Left hindlimb (tissue), 1 donor: ENCODE results near the gene GNAZ.

Source experiments
- DNase-seq: peaks from one replicate; pipeline ENCODE4 v3.0.0-alpha.2; 2018

Gene GNAZ

DNA sequence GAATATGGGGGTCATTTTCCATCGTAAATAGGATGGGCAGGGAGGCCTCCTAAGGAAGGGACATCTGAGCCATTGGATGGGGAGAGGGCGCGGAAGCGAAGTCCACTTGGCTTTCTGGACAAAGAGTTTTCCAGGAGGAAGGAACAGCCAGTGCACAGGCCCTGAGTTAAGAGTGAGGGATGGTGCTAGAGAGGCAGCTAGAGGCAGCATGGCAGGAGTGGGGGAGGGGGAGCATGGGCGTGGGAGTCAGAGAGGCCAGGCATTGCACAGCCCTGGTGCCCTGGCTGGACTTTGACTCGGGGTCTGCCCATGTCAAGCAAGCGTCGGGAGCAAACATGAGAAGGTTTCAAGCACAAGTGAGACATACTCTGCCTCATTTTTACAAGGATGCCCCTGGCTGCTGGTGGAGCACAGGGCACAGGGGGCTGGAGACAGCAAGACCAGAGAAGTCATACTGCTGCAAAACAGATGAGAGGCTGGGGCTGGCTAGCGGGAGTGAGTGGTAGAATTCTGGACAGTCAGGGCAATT, 9.0 kb downstream of the GNAZ start:
- DNase-seq = no peak

DNA sequence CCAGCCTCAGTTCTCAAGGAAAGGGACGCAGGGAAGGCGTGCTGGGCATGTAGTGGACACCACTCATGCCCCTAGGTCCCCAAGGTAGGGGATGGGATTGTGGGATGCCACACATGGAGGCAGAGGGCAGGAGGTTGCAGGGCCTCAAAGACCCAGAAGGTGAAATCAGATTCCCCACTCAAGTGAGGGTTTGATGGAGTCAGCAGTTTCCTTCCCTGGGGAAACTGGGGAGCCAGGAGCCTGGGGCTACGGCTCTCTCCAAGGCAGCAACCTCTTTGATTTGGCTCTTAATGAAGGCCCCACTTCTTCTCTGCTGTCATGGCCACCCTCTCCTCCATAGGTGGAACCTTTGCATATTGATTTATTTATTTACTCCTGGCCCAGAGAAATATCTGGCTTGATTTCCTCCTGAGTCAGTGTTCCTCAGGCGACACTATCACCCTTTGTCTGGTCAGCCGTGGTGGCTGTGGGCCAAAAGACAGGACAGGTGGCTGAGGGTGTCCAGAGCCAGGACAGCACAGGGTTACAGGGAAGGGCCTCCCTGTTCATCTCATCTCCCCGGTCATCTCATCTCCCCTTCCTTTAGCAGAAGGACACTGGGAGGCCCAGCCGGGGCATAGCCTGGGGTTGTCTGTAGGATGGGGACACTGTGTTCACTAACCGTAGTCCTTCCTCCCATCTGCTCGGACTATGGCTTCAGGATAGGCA, 9.6 kb downstream of the GNAZ start:
- DNase-seq = no peak

DNA sequence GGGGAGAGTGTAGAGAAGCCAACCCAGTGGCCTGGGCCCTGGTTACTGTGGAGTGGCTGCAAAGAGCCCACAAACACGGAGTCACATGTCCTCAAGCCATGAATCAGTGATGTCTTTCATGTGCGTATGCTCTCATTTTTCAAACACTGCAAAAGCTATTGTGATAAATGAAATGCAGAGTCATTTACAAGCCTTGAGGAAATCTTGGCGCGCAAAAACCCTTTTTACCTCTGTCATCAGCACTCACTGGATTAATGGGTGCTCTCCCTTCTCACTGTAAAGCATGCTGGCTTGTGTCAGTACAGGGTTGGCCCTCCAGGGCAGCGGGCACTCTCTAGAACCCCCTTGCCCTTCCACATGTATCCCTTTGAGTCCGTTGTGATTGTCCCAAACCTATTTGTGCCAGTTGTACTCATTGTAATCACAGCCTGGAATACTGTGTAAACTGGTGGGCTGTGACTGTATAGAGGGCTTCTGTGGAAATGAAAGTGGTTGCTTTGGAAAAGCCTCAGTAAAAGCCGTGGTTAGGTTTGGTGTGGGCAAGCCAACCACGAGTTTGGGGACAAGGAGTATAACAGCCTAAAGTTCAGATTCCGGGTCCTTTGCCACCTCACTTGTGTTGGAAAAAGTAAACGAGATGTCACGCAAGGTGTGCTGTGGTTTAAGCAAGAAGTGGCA, 10.4 kb downstream of the GNAZ start:
- no peak for DNase-seq

DNA sequence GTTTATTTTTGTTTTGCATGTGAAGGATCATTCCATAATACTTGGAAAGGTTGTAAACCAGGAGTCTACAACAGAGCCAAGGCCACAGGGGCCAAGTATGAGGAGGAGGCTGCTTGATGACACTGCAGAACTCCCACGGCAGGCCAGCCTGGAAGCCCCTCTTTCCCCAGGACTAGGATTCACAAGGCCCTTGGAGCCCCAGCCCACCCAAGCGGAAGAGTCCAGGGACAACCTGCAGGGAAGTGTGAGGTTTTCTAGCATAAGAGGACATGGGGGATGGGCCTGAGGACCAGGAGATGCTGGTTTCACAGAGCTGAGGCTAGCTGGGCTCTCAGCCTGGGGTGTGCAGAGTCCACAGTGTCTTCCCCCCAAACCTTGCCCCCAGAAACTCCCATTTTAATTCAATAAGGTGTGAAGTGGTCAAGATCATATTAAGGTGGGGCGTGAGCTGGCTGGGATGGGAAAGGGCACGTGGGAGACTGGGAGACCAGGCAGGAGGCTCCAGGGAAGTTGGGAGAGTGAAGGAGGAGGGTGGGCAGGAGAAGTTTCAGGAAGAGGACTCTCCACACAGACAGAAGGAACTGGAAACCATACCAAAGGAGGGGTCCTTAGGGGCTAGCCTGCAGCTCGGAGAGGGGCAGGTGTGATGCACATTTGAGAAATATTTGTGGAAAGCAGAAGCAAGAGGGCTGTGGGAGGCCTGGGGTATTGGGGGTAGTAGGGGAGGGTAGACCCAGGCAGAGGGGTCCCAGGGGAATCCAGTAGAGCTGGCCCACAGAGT, 12.4 kb downstream of the GNAZ start:
- DNase-seq = no peak

DNA sequence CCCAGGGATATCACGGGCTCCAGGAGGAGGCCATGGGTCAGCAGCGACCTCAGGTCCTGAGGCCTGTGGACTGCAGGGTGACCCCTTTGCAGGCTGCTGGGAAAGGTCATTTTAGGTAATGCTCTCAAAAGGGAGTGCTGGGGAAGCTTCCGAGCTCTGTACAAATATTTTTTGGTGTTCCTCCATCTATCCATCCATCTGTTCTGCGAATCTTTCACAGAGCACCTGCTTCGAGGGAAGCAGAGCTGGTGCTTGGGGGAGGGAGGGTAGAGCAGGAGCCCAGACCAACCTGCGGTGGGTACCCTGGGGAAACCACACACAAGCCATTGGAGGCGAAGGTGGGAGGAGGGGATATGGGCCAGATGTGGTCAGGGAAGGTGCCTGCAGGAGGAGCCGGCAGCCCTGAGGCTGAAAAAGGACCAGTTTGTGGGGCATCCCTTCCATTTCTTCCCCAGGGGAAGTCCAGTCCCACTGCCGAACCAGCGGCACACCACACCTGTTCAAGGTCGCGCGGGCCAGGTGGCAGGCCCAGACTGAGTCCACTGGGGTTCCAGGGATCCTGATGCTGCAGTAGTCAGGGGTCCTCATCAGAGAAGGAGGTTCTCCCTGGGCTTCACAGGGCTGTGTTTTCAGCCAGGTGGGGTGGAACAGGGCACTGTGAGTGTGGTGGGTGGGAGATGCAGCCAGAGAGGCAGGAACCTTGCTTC, 13.1 kb downstream of the GNAZ start:
- DNase-seq = no peak

DNA sequence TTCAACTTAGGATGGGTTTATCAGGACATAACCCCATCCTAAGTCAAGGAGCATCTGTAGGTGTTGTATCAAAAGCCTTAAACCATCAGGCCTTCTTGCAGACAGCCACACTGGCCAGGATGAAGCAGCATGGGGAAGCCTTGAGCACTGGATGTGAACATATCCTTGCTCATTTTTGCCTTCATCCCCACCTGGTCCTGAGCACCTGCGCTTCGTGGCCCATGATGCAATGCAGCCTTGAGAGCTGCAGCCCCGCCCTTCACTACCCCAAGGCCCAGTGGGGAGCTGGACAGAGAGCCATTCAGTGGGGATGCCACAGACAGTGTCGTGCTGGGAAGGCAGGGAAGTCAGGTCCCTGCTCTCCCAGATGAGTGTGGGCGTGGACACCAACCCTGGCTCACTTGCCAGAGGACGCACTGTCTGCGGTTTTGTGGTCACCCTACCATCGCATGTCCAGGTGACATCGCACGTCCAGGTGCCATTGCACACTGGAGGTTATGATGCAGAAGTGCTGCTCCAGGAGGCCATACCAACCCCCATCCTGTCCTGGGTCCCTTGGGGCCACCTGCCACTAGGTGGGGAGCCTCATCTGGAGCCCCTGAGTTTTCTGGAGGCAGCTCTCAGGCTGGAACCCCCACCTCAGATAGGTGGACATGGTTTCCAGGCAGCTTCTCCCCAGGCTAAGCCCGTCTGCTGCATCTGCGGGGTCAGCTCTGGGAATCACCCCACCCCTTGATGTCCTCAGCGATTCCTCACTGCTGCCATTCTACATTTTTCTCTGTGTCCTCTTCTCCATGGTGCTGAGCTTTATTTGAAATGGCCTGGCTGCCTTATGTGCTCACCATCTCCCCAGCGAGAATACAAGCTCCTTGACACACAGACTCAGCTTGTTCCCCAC, 14.4 kb downstream of the GNAZ start:
- DNase-seq = no peak

DNA sequence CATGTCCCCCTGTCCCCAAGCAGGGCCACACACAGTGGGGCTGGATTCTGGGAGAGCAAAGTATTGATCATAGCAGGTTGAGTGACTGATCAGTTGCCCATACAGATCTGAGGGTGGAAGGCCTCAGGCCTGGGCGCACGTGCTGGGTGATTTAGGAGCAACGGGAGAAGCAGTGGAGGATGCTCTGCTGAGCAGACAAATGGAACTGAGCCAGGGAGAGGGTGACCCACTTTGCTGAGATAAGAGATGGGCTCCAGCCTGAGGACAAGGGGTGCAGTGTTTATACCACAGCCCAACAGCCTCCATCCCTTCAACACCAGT, 15.0 kb downstream of the GNAZ start:
- no peak for DNase-seq

DNA sequence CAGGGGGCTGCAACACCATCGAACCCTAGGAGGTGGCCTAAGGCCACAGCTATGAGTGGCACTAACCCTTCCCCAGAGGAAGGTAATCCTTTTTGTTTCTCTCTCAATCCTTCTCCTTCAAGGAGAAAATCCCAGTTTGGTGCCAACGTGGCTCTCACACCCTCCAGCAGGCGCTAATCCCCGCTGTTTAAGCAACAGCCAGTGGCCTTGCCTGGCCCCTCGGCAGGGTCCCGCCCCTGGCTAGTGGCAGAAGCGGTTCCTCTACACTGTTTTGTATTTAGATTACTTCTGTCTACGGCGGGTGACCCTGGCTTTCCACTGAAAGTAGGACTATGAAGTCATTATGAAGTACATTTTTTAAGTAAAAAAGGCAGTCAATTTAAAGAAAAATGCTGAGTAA, 15.5 kb downstream of the GNAZ start:
- no peak for DNase-seq

DNA sequence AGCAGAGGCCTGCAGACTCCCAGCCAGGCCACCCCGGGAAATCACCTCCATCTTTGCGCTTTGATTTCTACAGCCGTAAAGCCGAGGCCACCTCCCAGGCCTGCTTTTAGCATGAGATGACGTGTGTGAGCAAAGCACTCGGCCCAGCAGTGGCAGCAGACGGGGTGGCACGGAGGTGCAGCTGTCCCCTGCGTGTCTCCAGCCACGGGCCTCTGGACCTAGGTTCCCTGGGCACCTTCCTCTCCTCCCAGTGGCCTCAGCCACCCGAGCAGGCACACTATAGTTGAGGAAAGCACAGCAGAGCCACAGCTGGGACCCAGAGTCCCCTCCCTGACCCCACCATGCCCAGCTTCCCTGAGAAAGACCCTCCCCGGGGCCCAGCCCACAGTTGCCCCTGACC, 15.9 kb downstream of the GNAZ start:
- DNase-seq = no peak

DNA sequence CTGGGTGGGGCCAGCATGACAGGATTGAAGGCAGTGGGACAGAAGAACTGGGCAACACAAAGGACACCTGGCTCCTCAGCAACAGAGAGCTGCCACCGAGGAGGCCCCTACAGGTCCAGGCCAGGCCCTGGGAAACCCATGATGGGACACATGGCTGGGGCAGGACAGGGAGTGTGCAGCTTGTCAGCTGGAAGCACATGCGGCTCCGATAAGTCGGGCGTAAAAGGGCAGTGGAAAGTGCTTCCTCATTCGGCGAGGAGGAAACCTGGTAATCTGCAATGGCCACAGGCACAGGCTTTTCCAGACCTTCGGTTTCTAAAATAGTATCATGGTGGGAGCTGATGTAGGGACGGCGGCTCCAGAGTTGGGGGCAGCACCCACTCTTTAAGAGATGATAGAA, 16.5 kb downstream of the GNAZ start:
- DNase-seq = no peak

DNA sequence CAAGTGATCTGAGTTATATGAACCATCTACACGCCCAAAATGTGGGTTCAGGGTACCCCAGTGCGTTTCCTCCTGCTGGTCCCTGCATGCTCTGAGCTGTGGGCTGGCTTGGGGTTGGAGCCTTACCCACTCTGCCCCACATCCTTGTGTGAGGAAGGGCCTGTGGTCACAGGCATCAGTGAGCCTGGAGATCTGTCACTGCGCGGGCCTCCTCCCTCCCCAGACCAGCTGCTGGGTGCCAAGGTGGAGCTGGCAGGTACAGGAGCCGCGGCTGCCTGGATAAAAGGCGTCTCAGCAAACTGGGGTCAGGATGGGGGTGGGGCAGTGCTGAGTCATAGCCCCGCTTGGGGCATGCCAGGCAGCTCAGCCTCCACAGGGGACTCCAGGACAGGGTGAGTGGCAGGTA, 17.9 kb downstream of the GNAZ start:
- no peak for DNase-seq

DNA sequence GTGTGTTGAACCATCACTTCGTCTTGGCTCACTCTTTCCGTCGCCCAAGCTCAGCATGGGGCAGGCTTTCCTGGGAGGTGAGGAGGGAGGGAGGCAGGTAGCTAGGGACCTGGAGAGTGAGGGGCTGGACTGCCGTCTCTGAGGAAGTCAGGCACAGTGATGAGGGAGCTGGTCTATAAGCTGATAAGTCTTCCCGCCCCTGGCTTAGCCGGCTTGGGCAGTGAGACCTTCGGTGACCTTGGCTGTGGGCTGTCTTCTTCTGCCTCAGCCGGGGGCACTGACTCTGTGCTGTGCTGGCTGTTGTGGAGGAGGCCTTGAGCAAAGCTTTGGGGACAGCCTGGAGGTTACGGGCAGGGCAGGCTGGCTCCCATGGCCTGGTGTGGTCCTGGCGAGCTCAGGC, 18.7 kb downstream of the GNAZ start:
- no peak for DNase-seq

DNA sequence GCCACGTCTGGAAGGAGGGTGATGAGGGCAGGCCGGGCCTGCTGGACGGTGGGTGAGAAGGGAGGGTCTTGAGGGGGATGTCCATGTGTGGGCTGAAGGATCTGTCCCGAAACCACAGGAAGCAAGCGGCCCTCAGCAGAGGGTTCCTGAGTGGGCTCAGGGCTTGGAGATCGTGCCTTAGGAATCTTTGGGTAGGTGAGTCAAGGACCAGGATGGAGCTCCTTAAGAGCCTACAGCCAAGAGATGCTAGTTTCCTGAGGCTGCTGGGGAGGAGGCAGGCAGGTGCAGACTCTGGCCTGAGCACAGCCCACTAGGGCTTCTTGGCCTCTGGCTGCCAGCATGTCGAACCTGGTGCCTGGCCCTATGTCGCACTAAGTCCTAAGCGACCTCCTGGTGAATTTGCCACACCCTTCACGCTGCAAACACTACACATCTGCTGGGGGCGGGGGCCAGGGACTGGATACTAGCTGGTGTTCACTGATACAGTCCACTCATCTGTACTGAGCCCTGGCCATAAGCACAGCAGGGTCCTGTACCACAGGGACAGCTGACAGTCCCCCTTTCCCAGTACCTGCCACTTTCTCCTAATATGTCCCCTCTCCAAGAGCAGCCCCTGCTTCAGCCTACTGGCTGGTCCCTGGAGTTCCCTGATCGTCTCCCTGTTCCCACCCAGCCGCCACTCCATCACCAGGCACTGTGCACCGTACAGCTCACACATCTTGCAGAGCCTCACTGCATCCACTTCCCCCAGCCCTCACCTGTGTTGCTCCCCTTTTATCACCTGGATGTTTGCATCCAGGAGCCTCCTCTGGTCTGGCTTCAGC, 19.5 kb downstream of the GNAZ start:
- DNase-seq = no peak

DNA sequence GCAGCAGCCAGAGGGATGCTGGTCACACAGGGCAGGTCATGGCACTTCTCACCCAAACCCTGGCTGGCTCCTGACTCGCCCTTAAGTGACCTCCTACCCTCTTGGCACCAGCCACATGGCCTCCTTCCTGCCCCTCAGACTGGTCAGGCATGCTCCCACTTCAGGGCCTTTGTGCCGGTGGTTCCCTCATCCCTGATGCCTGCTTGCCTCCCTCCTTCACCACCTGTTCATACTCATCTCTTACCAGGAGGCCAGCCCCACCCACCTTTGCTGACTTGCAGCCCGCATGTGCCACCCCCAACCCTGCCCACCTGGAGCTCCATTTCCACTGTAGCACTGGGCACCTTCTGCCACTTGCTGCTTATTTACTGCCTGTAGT, 20.1 kb downstream of the GNAZ start:
- DNase-seq = no peak

DNA sequence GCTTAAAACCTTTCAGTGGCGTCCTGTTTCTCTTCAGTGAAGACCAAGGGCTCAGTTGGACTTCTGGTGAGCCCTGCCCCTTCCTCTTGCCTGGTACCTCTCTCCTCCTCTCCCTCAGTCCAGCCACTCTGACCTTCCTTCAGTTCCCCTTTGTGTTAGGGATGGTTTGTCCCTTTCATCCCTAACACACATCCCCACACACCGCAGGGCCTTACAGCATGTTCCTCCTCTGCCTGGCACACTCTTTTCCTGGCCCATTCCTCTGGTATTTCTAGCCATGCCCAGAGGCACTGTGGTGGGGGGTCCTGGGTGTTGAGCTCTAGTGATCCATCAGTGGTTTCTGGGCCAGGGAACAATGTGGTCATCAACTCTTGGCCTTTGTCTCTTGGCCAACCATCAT, 21.4 kb downstream of the GNAZ start:
- no peak for DNase-seq

DNA sequence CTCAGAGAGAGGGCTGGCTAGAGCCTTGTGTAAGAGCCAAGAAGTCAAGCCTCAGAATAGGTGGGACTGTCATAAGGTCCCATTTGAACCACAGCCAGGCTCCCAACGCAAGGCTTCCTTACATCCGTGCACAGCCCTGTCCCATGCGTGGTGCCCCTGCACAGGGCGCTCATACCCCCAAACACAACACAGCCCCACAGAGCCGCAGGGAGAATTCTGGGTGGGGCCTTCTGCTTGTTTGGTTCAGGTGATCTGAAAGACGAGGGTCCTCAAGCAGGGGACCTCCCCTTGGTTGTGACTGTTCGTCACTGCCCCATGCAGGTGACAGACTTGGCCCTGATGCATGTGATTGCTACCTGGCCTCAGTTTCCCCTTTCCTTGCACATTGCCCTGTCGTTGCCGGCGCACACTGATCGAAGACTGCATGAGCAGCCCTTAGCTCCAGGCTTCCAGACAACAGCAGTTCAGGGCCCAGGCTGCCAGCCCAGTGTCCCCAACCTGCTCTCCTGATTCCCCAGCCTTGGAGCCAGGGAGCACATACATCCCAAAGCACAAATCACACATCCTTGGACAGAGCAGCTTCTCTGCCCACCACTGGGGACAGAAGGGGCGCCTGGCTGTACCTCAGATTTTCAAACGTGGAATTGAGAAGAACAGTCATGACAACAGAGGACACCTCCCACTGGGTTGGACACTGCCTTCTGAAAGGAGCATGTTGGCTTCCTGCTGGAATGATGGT, 22.1 kb downstream of the GNAZ start:
- DNase-seq = no peak

DNA sequence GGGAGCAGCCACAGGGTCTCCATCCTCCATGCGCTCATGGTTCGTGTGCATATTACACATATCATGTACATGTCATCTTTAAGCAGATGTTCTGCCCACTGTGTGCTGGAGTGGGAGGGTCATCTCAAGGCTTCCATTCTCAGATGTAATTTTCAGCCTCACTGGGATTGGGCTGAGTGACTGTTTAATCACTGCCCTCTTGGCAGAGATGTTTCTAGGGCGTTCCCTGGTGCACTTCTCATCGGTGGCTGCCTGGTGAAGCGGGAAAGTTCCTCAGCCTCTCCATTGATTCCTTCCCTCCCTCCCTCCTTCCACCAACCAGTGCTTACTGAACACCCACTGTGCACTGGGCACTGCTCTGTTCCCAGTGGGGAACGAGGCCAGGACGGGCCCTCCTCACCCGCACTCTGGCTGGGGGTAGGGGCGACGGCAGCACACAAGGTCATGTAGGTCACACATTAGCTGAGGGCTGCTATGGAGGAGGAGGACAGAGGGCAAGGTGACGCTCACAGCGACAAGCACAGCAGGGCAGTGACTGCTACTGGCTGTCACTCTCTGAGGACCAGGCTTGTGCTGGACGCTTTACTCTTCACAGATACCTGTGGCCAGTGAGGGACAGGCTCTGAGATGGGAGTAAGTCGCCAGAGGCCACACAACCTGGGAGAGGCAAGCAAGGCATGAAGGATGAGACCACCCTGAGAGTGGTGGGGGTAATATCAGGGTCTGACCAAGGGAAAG, 22.9 kb downstream of the GNAZ start:
- DNase-seq = no peak

DNA sequence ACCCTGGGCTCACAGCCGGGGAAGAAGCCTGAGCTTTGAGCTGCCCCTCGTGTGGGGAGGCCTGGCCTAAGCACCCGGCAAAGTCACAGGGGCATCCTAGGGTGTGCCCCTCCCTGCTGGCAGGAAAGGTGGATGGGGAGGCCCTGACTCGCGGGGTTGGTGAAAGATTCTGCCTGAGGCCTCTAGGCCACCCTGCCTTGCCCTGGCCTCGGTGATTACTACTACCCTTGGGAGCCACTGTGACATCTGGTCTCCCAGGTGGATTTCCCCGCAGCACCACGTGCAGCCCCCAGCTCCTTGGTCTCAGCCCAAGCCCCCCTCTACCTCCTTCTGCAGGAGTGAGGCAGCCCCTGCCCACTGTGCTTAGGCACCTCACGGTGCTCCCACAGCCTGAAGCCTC, 23.9 kb downstream of the GNAZ start:
- DNase-seq = no peak

DNA sequence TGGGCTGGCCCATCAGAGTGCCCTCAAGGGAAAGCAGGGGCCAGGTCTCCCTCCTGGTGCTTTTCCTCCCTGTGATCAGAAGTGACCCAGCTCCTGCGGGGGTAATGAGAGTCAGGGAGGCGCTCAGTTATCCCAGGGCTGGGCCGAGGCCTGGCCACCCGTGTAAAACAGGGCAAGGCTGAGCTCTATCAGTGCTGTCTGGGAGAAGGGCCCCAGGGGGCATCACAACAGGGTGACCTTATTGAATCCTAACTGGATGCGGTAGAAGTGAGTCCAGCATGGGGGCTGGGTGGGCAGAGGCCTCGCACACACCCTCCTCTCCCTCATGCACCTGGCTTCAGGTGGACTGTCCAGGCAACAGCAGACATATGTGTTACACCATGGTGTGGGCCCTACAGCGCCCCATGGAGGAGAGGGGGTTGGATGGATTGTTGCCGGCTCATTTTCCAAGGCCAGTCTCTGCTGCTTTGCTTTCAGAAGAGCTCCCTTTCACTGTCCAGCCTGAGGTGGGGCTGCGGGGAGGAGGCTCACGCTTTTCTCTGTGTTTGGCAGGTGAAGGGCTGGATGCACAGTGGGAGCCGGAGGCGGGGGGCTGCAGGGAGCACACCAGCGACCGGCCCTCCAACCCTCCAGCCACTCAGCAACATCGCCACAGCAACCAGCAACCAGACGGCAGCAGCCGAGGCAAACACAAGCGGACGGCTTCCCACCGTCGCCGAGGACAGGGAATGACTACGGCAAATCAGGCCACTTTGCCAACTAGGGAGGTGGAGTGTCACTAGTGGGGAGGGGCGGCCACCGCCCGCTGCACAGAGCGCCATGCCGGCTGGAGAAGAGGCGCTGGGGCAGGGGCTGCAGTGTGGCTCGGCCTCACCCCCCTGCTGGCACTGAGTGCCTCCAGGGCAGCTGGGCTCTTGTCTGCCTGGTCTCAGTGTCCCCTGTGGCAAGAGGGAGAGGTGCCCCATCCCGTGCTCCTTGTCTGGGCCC, 24.7 kb downstream of the GNAZ start:
- DNase-seq = no peak
